HG03060 (cell line): ENCODE measurements around the gene HNRNPAB.
"Not testable (repeated sequence)": the region's sequence is repeated elsewhere in the genome, so short reads cannot be mapped to it uniquely, and the experiment has no call there.

Source experiments
- ATAC-seq: cut with Tn5 transposase; IDR thresholded peaks from one replicate; pipeline ENCODE4 v1.9.1; 2021; ENCODE audit warnings: low read depth, moderate number of reproducible peaks; ENCODE audit not compliant: unreplicated experiment

Gene HNRNPAB

GRCh38 chr5:178228609-178229008, 24.3 kb downstream of the HNRNPAB start:
- no peak for ATAC-seq

- not testable (repeated sequence) for ATAC-seq
Measured at GRCh38 chr5:178229111-178229510, 24.8 kb downstream of the HNRNPAB start.

GRCh38 chr5:178229861-178230260, 25.5 kb downstream of the HNRNPAB start:
- no peak for ATAC-seq

GRCh38 chr5:178230879-178231538, 26.7 kb downstream of the HNRNPAB start:
- ATAC-seq: no peak

GRCh38 chr5:178231539-178232123, 27.3 kb downstream of the HNRNPAB start:
- ATAC-seq: no peak

- no peak for ATAC-seq
Measured at GRCh38 chr5:178232124-178232919, 28.0 kb downstream of the HNRNPAB start, which contains the start of gene PHYKPL. TSS of gene PHYKPL (minus strand) at chr5:178232802. CDS start at chr5:178232550, 252 bp downstream.

- no peak for ATAC-seq
Measured at GRCh38 chr5:178232920-178233429, 28.6 kb downstream of the HNRNPAB start.

- no peak for ATAC-seq
Measured at GRCh38 chr5:178234121-178234749, 29.9 kb downstream of the HNRNPAB start.

GRCh38 chr5:178234750-178235587, 30.6 kb downstream of the HNRNPAB start:
- no peak for ATAC-seq

- ATAC-seq: no peak
Measured at GRCh38 chr5:178235588-178235974, 31.2 kb downstream of the HNRNPAB start.

- ATAC-seq: no peak
Measured at GRCh38 chr5:178236126-178236525, 31.8 kb downstream of the HNRNPAB start.

- no peak for ATAC-seq
Measured at GRCh38 chr5:178236679-178237078, 32.3 kb downstream of the HNRNPAB start.

- no peak for ATAC-seq
Measured at GRCh38 chr5:178237431-178238312, 33.3 kb downstream of the HNRNPAB start.

GRCh38 chr5:178238313-178238635, 33.9 kb downstream of the HNRNPAB start:
- no peak for ATAC-seq

GRCh38 chr5:178238711-178239592, 34.6 kb downstream of the HNRNPAB start:
- no peak for ATAC-seq

GRCh38 chr5:178239626-178240301, 35.4 kb downstream of the HNRNPAB start:
- ATAC-seq: not testable (repeated sequence)

- no peak for ATAC-seq
Measured at GRCh38 chr5:178240341-178240741, 36.0 kb downstream of the HNRNPAB start.

- no peak for ATAC-seq
Measured at GRCh38 chr5:178240766-178241165, 36.4 kb downstream of the HNRNPAB start.
